ENCODE results near the gene ARMC7.
"Not testable (repeated sequence)": the region's sequence is repeated elsewhere in the genome, so short reads cannot be mapped to it uniquely, and the experiment has no call there.

Gene ARMC7

DNA sequence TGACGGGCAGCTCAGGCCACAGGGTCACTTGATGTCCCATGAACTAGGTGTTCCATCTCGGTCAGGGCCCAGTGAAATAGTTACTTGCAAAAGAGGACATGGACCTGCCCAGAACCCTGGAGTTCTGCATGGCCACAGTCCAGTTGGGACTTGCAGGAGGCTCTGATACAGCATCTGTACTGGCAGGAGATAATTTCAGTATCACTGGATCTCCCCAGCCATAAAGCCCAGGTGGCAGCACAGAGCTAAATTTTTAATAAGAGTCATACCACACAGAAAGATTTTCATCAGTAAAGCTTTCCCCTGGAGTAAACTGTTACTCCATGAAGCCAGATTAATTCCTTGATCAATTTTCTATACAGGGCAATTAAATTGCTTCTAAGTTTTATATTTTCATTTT lies 40.0 kb upstream of the ARMC7 start:
- H3K27ac ChIP-seq (ENCODE audit: low read depth, low read length): no peak overlapping the region
- H3K27me3 ChIP-seq (ENCODE audit: insufficient read depth, low read length): no peaks in the 10 kb centered on the region
- no peak overlapping the region for H4K8ac ChIP-seq (ENCODE audit: low read depth, low read length)
- no peak for DNase-seq
- no peak overlapping the region for H3K4me2 ChIP-seq (ENCODE audit: low read length)
- no peak overlapping the region for H2AK5ac ChIP-seq (ENCODE audit: low read length)
- no peak overlapping the region for H3K14ac ChIP-seq (ENCODE audit: low read length)
- no peak overlapping the region for H4K12ac ChIP-seq (ENCODE audit: low read depth, low read length)
- no peak overlapping the region for H2BK12ac ChIP-seq (ENCODE audit: low read length)
- no peaks in the 10 kb centered on the region for H3K79me2 ChIP-seq (ENCODE audit: control insufficient read depth, insufficient read depth, low read length, poor library complexity)
- no peak overlapping the region for H3K18ac ChIP-seq (ENCODE audit: low read length)
- no peak overlapping the region for H2BK5ac ChIP-seq (ENCODE audit: low read depth, low read length, poor library complexity)
- no CpG with 5 or more reads among the region's 2 CpGs for WGBS (ENCODE audit: extremely low coverage, insufficient coverage, insufficient read length)
- H3K23ac ChIP-seq (ENCODE audit: low read length): no peak overlapping the region
- H4K91ac ChIP-seq (ENCODE audit: low read depth, low read length): no peak overlapping the region
- H3K4me1 ChIP-seq (ENCODE audit: control insufficient read depth in 1 of 2, insufficient read depth in 2 of 2, low read length in 2 of 2): no peaks in the 10 kb centered on the region
- H3K4ac ChIP-seq (ENCODE audit: low read depth, low read length): no peak overlapping the region
- H2BK120ac ChIP-seq (ENCODE audit: insufficient read depth, low read length, poor library complexity): no peak overlapping the region
- no peak overlapping the region for H2AFZ ChIP-seq (ENCODE audit: insufficient read depth, low read length, poor library complexity)
- no peak overlapping the region for H3K9ac ChIP-seq (ENCODE audit: low read length)
- no peaks in the 10 kb centered on the region for H3K79me1 ChIP-seq (ENCODE audit: low read length)
- no peaks in the 10 kb centered on the region for H3K9me3 ChIP-seq (ENCODE audit: insufficient read depth, low read depth, low read length)
- H3K4me3 ChIP-seq (ENCODE audit: low read depth, low read length): no peak overlapping the region
- H3K36me3 ChIP-seq (ENCODE audit: control insufficient read depth in 1 of 2, insufficient read depth in 2 of 2, low read length in 2 of 2): peaks cover 2 to 7% of the 10 kb centered on the region in 2 experiments

- H3K4me1 ChIP-seq (ENCODE audit: control insufficient read depth in 1 of 2, insufficient read depth in 2 of 2, low read length in 2 of 2); H3K36me3 ChIP-seq (ENCODE audit: control insufficient read depth in 1 of 2, insufficient read depth in 2 of 2, low read length in 2 of 2); H2BK120ac ChIP-seq (ENCODE audit: insufficient read depth, low read length, poor library complexity); H3K23ac ChIP-seq (ENCODE audit: low read length); H2AFZ ChIP-seq (ENCODE audit: insufficient read depth, low read length, poor library complexity); H2AK5ac ChIP-seq (ENCODE audit: low read length); H3K4ac ChIP-seq (ENCODE audit: low read depth, low read length); DNase-seq; H3K27ac ChIP-seq (ENCODE audit: low read depth, low read length); H4K91ac ChIP-seq (ENCODE audit: low read depth, low read length); H4K8ac ChIP-seq (ENCODE audit: low read depth, low read length); H3K27me3 ChIP-seq (ENCODE audit: insufficient read depth, low read length); H3K79me2 ChIP-seq (ENCODE audit: control insufficient read depth, insufficient read depth, low read length, poor library complexity); H4K12ac ChIP-seq (ENCODE audit: low read depth, low read length); H3K79me1 ChIP-seq (ENCODE audit: low read length); H3K9me3 ChIP-seq (ENCODE audit: insufficient read depth, low read depth, low read length); H3K4me2 ChIP-seq (ENCODE audit: low read length); H3K14ac ChIP-seq (ENCODE audit: low read length); H3K4me3 ChIP-seq (ENCODE audit: low read depth, low read length); H2BK5ac ChIP-seq (ENCODE audit: low read depth, low read length, poor library complexity); H3K9ac ChIP-seq (ENCODE audit: low read length); H2BK12ac ChIP-seq (ENCODE audit: low read length); H3K18ac ChIP-seq (ENCODE audit: low read length): not testable (repeated sequence)
- WGBS (ENCODE audit: extremely low coverage, insufficient coverage, insufficient read length): no CpG with 5 or more reads among the region's 8 CpGs
Measured at GRCh38 chr17:75071478-75072271, 38.1 kb upstream of the ARMC7 start.

DNA sequence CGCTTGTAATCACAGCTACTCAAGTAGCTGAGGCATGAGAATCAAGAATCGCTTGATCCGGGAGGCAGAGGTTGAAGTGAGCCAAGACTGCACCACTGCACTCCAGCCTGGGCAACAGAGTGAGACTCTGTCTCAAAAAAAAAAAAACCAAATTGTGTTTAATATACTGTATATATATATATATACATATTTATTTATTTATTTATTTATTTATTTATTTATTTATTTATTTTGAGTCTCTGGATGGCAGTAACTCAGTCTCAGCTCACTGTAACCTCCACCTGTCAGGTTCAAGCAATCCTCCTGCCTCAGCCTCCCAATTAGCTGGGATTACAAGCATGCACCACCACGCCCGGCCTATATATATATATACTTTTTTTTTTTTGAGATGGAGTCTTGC lies 36.9 kb upstream of the ARMC7 start:
- not testable (repeated sequence) for H4K8ac ChIP-seq (ENCODE audit: low read depth, low read length); H3K14ac ChIP-seq (ENCODE audit: low read length); H2BK5ac ChIP-seq (ENCODE audit: low read depth, low read length, poor library complexity); H3K9me3 ChIP-seq (ENCODE audit: insufficient read depth, low read depth, low read length); H3K4me2 ChIP-seq (ENCODE audit: low read length); H2AK5ac ChIP-seq (ENCODE audit: low read length); H3K79me1 ChIP-seq (ENCODE audit: low read length); H4K91ac ChIP-seq (ENCODE audit: low read depth, low read length); H2BK120ac ChIP-seq (ENCODE audit: insufficient read depth, low read length, poor library complexity); H4K12ac ChIP-seq (ENCODE audit: low read depth, low read length); H3K4me3 ChIP-seq (ENCODE audit: low read depth, low read length); H3K27me3 ChIP-seq (ENCODE audit: insufficient read depth, low read length); H3K4ac ChIP-seq (ENCODE audit: low read depth, low read length); H2BK12ac ChIP-seq (ENCODE audit: low read length); DNase-seq; H3K79me2 ChIP-seq (ENCODE audit: control insufficient read depth, insufficient read depth, low read length, poor library complexity); H3K9ac ChIP-seq (ENCODE audit: low read length); H3K23ac ChIP-seq (ENCODE audit: low read length); H2AFZ ChIP-seq (ENCODE audit: insufficient read depth, low read length, poor library complexity); H3K18ac ChIP-seq (ENCODE audit: low read length); H3K36me3 ChIP-seq (ENCODE audit: control insufficient read depth in 1 of 2, insufficient read depth in 2 of 2, low read length in 2 of 2); H3K27ac ChIP-seq (ENCODE audit: low read depth, low read length)
- no CpG with 5 or more reads among the region's 5 CpGs for WGBS (ENCODE audit: extremely low coverage, insufficient coverage, insufficient read length)
- peaks cover 9 to 11% of the 10 kb centered on the region in 2 experiments for H3K4me1 ChIP-seq (ENCODE audit: control insufficient read depth in 1 of 2, insufficient read depth in 2 of 2, low read length in 2 of 2)

DNA sequence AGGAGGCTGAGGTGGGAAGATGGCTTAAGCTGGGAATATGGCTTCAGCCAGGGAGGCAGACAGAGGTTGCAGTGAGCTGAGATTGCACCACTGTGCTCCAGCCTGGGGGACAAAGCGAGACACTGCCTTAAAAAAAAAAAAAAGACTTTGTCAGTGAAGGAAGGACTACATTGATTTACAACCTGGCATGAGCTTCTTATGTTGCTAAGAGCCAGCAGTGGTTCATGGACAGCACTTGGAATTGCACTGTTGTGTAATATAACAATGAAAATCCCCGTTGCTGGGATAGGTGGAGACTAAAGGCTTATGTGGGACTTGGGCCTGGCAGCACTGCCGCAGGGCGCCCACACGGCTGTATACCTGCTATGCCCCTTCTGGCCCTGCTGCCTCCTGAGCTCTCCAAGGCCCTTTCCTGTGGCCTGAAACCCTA lies 36.1 kb upstream of the ARMC7 start:
- Histone ChIP-seq H3K27me3 (ENCODE audit: insufficient read depth, low read length) (no peaks in the 10 kb centered on the region), H3K18ac (ENCODE audit: low read length) (no peak overlapping the region), H2AK5ac (ENCODE audit: low read length) (no peak overlapping the region), H2AFZ (ENCODE audit: insufficient read depth, low read length, poor library complexity) (no peak overlapping the region), H3K4me1 (ENCODE audit: control insufficient read depth in 1 of 2, insufficient read depth in 2 of 2, low read length in 2 of 2) (peaks cover 16 to 19% of the 10 kb centered on the region in 2 experiments), H4K8ac (ENCODE audit: low read depth, low read length) (no peak overlapping the region), H3K4ac (ENCODE audit: low read depth, low read length) (no peak overlapping the region), H3K79me1 (ENCODE audit: low read length) (peaks cover 13% of the 10 kb centered on the region), H3K23ac (ENCODE audit: low read length) (no peak overlapping the region), H3K4me3 (ENCODE audit: low read depth, low read length) (no peak overlapping the region), H3K14ac (ENCODE audit: low read length) (no peak overlapping the region), H3K4me2 (ENCODE audit: low read length) (no peak overlapping the region), H4K12ac (ENCODE audit: low read depth, low read length) (no peak overlapping the region), H3K9ac (ENCODE audit: low read length) (no peak overlapping the region), H4K91ac (ENCODE audit: low read depth, low read length) (no peak overlapping the region), H2BK12ac (ENCODE audit: low read length) (no peak overlapping the region), H3K36me3 (ENCODE audit: control insufficient read depth in 1 of 2, insufficient read depth in 2 of 2, low read length in 2 of 2) (no peaks in the 10 kb centered on the region), H2BK5ac (ENCODE audit: low read depth, low read length, poor library complexity) (no peak overlapping the region), H3K79me2 (ENCODE audit: control insufficient read depth, insufficient read depth, low read length, poor library complexity) (peaks cover 2% of the 10 kb centered on the region), H2BK120ac (ENCODE audit: insufficient read depth, low read length, poor library complexity) (no peak overlapping the region), H3K9me3 (ENCODE audit: insufficient read depth, low read depth, low read length) (no peaks in the 10 kb centered on the region), H3K27ac (ENCODE audit: low read depth, low read length) (no peak overlapping the region)
- DNase-seq: no peak
- no CpG with 5 or more reads among the region's 5 CpGs for WGBS (ENCODE audit: extremely low coverage, insufficient coverage, insufficient read length)

Data from trophoblast cell (in vitro differentiated cells and primary cell).